Calu3 (cell line): ENCODE results near the gene DPM2. TPM values are rescaled to one million over a fixed set of nuclear protein-coding genes. Genes with fewer than 3 reads are reported as not detected.

Source experiments
- Bru-seq: library from RNA; stranded (reverse); fragments of 400-500 nt; gene quantifications from one replicate; lab custom pipeline; 2021; lab: Mats Ljungman, UMichigan
- BruChase-seq, 2 experiments: library from RNA; stranded (reverse); fragments of 400-500 nt; gene quantifications; one replicate each; lab custom pipeline; 2021; lab: Mats Ljungman, UMichigan
- BruUV-seq: library from RNA; stranded (reverse); fragments of 400-500 nt; replicated peaks from 2 replicates; lab custom pipeline; 2021; lab: Mats Ljungman, UMichigan
- CTCF ChIA-PET: fragments of 300-600 bp; sonication (Branson Sonifier 250); formaldehyde crosslinking; loops from one replicate; lab custom pipeline; 2022; ENCODE audit warnings: antibody characterized with exemption; lab: Charles Lee
- DNase-seq: peaks from one replicate; pipeline ENCODE4 v3.0.0; 2022
- H3K27ac Mint-ChIP-seq: one replicate; pipeline ENCODE4 v1.8.0; 2022; ENCODE audit warnings: mixed read lengths; ENCODE audit not compliant: unreplicated experiment
- H3K27me3 Mint-ChIP-seq: one replicate; pipeline ENCODE4 v1.8.0; 2022; ENCODE audit warnings: mixed read lengths; ENCODE audit not compliant: unreplicated experiment
- H3K36me3 Mint-ChIP-seq: one replicate; pipeline ENCODE4 v1.8.0; 2022; ENCODE audit warnings: mild to moderate bottlenecking, moderate library complexity, mixed read lengths; ENCODE audit not compliant: insufficient read depth, unreplicated experiment
- H3K4me1 Mint-ChIP-seq: one replicate; pipeline ENCODE4 v1.8.0; 2022; ENCODE audit warnings: mild to moderate bottlenecking, low read depth, mixed read lengths; ENCODE audit not compliant: unreplicated experiment
- H3K4me3 Mint-ChIP-seq: one replicate; pipeline ENCODE4 v1.8.0; 2022; ENCODE audit warnings: mild to moderate bottlenecking, low read depth, moderate library complexity, mixed read lengths; ENCODE audit not compliant: unreplicated experiment
- H3K9me3 Mint-ChIP-seq: one replicate; pipeline ENCODE4 v1.8.0; 2022; ENCODE audit warnings: low read depth, mixed read lengths; ENCODE audit not compliant: unreplicated experiment
- intact Hi-C: fragments of 100-400 bp; cut with micrococcal nuclease; formaldehyde crosslinking; loops from one replicate; pipeline ENCODE4 v1.10.0; 2022; ENCODE audit not compliant: unreplicated experiment
- long read RNA-seq: library from polyadenylated mRNA; stranded (forward); transcript quantifications from one replicate; pipeline ENCODE4 v2.0.0, GENCODE V29; 2022
- total RNA-seq: library from RNA; stranded (reverse); gene quantifications from 2 replicates; pipeline ENCODE4 v1.2.3, GENCODE V29; 2022
- TF ChIP-seq, protein P1 (sequence below): fragments of 200-600 bp; IDR thresholded peaks from one replicate; pipeline ENCODE4 v1.8.0; 2022; ENCODE audit warnings: antibody characterized with exemption; ENCODE audit not compliant: unreplicated experiment

The DPM2 gene, protein sequence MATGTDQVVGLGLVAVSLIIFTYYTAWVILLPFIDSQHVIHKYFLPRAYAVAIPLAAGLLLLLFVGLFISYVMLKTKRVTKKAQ
- total RNA-seq, result 31.5 and 39.9 TPM in 2 replicates
- percentile 66 among the genes with signal in this experiment for Bru-seq, nascent RNA
- percentile 84 among the genes with signal in this experiment for BruChase-seq, experiment 1, labeled RNA remaining after a 6-hour chase
- BruChase-seq, experiment 2, labeled RNA remaining after a 2-hour chase, result percentile 77 among the genes with signal in this experiment
- long read RNA-seq, transcript DPM2-203 (3 exons, 928 nt), result minor isoform, 26 of 165 reads
- long read RNA-seq, transcript DPM2-205 (3 exons, 1,662 nt), result minor isoform, 21 of 165 reads
- long read RNA-seq, transcript DPM2-201 (4 exons, 1,542 nt), result major isoform, 96 of 165 reads
- long read RNA-seq, partial matches to known transcripts, result 11 of 165 reads
- long read RNA-seq, other reads (novel, unspliced or antisense), result 11 of 165 reads

DNA sequence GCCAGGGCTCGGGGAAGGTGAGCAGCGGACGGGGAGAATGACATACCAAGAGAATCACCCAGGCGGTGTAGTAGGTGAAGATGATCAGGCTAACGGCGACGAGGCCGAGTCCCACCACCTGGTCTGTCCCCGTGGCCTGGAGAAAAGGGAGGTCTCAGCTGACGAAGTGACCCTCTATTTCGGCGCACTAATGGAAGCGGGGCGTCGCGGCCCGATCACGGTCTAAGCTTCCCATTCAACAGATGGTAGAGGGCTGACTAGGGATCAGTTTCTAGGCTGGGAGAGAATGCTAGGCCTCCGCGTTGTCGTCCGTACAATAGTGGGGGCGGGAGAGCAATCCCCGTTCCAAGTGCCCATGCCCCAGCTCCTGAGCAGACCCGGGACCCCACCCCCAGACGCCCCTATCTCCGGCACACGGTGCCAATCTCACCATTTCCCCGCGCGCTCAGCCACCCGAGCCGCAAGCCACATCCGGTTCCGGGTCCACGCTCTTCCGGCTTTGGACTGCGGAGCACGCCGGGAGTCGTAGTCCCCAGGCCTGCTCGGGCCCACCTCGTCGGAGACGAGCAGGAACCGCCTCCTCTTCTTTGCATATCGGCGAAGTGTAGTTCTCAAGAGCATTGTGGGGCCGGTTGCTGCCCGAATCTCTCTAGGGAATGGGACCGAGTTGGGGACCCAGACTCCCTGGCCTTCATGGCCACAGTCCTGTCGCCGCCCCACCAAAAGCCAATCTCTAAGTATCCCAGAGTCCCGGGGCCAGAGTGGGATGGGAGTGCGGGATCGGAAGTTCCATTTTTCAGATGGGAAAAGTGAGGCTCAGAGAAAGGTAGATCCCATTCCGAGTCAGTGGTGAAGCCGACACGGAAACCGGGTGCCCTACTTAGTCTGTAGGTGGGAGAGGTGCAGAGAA is at the start of gene DPM2:
TSS of gene DPM2 (minus strand) at position 467 of the 910 bp plus-strand sequence. CDS start at position 433, 34 bp downstream.
- CTCF ChIA-PET, result interaction anchor here (0.5 kb wide), 1 partner anchor 96 kb away, joined by 3 read pairs; no protein-coding TSS in a partner anchor
- H3K4me1 Mint-ChIP-seq, result peaks cover 37% of the 10 kb centered on the region
- no peaks in the 10 kb centered on the region for H3K27me3 Mint-ChIP-seq
- TSS peak; percentile 61 for BruUV-seq
- H3K36me3 Mint-ChIP-seq, result peaks cover 69% of the 10 kb centered on the region
- DNase-seq, result peak; percentile 65
- TF ChIP-seq, protein P1, sequence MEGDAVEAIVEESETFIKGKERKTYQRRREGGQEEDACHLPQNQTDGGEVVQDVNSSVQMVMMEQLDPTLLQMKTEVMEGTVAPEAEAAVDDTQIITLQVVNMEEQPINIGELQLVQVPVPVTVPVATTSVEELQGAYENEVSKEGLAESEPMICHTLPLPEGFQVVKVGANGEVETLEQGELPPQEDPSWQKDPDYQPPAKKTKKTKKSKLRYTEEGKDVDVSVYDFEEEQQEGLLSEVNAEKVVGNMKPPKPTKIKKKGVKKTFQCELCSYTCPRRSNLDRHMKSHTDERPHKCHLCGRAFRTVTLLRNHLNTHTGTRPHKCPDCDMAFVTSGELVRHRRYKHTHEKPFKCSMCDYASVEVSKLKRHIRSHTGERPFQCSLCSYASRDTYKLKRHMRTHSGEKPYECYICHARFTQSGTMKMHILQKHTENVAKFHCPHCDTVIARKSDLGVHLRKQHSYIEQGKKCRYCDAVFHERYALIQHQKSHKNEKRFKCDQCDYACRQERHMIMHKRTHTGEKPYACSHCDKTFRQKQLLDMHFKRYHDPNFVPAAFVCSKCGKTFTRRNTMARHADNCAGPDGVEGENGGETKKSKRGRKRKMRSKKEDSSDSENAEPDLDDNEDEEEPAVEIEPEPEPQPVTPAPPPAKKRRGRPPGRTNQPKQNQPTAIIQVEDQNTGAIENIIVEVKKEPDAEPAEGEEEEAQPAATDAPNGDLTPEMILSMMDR, result no peak
- peak within 1 kb of the TSS; percentile 98 for H3K4me3 Mint-ChIP-seq
- intact Hi-C loops, result no loop called here
- peak within 1 kb of the TSS; percentile 97 for H3K27ac Mint-ChIP-seq
- H3K9me3 Mint-ChIP-seq, result no peaks in the 10 kb centered on the region

DNA sequence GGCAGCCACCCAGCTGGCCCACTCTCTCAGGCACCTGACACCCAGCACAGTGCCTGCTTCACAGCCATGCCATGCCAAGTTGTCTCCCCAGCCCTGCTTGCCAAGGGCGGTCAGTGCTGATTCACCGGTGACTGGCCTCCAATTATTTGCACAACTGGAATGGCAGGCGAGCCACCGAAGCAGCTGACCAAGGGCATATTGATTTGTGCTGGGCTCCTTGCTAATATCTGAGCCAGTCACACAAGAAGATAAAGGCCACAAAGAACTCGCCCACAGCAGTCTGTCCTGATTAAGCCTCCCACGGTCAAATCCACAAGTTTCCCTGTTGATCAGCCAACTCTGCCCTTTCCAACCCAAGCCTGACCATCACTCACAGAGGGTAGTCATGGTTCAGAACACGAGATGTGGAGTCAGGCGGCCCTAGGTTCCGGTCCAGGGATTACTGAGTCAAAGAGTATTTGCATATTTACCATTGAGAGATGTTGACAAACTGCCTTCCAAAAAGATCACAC is 49.5 kb upstream of the DPM2 start:
- BruUV-seq, result no TSS peak
- peak; percentile 82 for DNase-seq
- H3K27me3 Mint-ChIP-seq, result no peaks in the 10 kb centered on the region

DNA sequence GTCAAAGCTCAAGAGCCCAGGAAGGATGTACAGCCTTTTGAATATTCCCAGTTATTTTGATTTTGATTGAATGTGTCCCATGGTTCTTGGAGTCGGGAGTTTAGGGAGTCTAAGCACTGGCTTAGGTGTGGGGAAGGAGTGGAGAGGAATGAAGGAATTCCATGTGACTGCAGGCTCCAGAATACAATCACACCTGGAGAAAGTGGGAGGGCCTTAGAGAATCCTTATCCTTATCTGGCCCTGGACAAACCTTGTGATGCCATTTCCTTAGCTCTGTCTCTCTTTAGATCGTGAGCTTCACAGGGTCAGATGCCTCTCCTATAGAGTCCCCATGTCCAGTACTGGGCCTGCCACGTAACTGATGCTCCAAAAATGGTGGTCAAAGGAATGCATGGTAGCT is 47.4 kb upstream of the DPM2 start:
- Mint-ChIP-seq H3K36me3 (peaks cover 23% of the 10 kb centered on the region), H3K9me3 (no peaks in the 10 kb centered on the region), H3K27ac (no peak overlapping the region), H3K27me3 (no peaks in the 10 kb centered on the region), H3K4me3 (no peak overlapping the region), H3K4me1 (peaks cover 19% of the 10 kb centered on the region)
- DNase-seq, result no peak
- BruUV-seq, result no TSS peak
- intact Hi-C loops, result no loop called here
- TF ChIP-seq, protein P1, result no peak
- CTCF ChIA-PET, result no interaction called here

More for the DNA sequence above, 49.5 kb upstream of the DPM2 start:
- TF ChIP-seq, protein P1, result no peak
- H3K9me3 Mint-ChIP-seq, result no peaks in the 10 kb centered on the region
- peaks cover 13% of the 10 kb centered on the region for H3K36me3 Mint-ChIP-seq
- no peak overlapping the region for H3K4me3 Mint-ChIP-seq
- intact Hi-C loops, result no loop called here
- H3K4me1 Mint-ChIP-seq, result peaks cover 27% of the 10 kb centered on the region
- H3K27ac Mint-ChIP-seq, result peak overlapping the region; percentile 73
- CTCF ChIA-PET, result interaction anchor here (0.8 to 1.2 kb wide), 3 partner anchors 11 to 43 kb away, joined by 3 to 4 read pairs (median 4); no protein-coding TSS in a partner anchor

DNA sequence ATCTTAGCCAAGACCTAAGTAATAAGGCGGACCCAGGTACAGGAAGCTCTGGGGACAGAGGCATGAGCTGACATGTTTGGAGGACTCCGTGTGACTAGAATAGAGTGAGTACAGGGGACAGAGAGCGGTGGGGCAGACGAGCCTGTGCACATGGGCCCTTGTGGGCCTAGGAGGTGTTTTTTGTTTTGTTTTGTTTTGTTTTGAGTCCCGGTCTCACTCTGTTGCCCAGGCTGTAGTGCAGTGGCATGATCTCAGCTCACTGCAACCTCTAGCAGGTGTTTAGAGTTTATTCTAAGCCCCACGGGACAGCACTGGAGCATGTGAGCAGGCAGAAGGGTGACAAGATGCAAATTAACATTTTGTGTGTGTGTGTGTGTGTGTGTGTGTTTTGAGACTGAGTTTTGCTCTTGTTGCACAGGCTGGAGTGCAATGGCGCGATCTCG is 46.2 kb upstream of the DPM2 start:
- Mint-ChIP-seq H3K4me1 (peaks cover 11% of the 10 kb centered on the region), H3K27ac (no peak overlapping the region), H3K4me3 (no peak overlapping the region), H3K9me3 (no peaks in the 10 kb centered on the region), H3K27me3 (no peaks in the 10 kb centered on the region), H3K36me3 (peaks cover 29% of the 10 kb centered on the region)
- intact Hi-C loops, result no loop called here
- no TSS peak for BruUV-seq
- CTCF ChIA-PET, result no interaction called here
- no peak for DNase-seq
- TF ChIP-seq, protein P1, result no peak
